ENCODE results near the gene CNTNAP2.

- no peak for TF ChIP-seq CTCF (conservative IDR thresholded peaks at IDR 0.05; ENCODE audit: low read depth, low read length)
- no peak for TF ChIP-seq EZH2 (IDR thresholded peaks at IDR 0.05; ENCODE audit: borderline replicate concordance, low read depth, low read length, poor library complexity, severe bottlenecking)
Measured at GRCh38 chr7:146661929-146662328, 545.3 kb downstream of the CNTNAP2 start.
